ENCODE measurements around the gene GSG1L2.

The GSG1L2 gene

GRCh38 chr17:9765322-9765721, 56.6 kb downstream of the GSG1L2 start:
- no peak for TF ChIP-seq GATA1 (IDR thresholded peaks at IDR 0.05; ENCODE audit: low read depth, low read length)
- no peak for TF ChIP-seq POLR2A (IDR thresholded peaks at IDR 0.05; ENCODE audit: low read length)
- no peak for DNase-seq

GRCh38 chr17:9763643-9764042, 58.2 kb downstream of the GSG1L2 start:
- DNase-seq, result no peak
- TF ChIP-seq POLR2A (IDR thresholded peaks at IDR 0.05; ENCODE audit: low read length), result no peak
- no peak for TF ChIP-seq GATA1 (IDR thresholded peaks at IDR 0.05; ENCODE audit: low read depth, low read length)

GRCh38 chr17:9760266-9760665, 61.6 kb downstream of the GSG1L2 start:
- TF ChIP-seq GATA1 (IDR thresholded peaks at IDR 0.05; ENCODE audit: low read depth, low read length), result no peak
- no peak for DNase-seq

- no peak for TF ChIP-seq GATA1 (IDR thresholded peaks at IDR 0.05; ENCODE audit: low read depth, low read length)
- TF ChIP-seq POLR2A (IDR thresholded peaks at IDR 0.05; ENCODE audit: low read length), result no peak
- DNase-seq, result no peak
Observed at GRCh38 chr17:9755083-9755482, 66.8 kb downstream of the GSG1L2 start.

All from erythroblast (primary cell).